ENCODE data around the gene ADGRV1.

Gene ADGRV1

DNA sequence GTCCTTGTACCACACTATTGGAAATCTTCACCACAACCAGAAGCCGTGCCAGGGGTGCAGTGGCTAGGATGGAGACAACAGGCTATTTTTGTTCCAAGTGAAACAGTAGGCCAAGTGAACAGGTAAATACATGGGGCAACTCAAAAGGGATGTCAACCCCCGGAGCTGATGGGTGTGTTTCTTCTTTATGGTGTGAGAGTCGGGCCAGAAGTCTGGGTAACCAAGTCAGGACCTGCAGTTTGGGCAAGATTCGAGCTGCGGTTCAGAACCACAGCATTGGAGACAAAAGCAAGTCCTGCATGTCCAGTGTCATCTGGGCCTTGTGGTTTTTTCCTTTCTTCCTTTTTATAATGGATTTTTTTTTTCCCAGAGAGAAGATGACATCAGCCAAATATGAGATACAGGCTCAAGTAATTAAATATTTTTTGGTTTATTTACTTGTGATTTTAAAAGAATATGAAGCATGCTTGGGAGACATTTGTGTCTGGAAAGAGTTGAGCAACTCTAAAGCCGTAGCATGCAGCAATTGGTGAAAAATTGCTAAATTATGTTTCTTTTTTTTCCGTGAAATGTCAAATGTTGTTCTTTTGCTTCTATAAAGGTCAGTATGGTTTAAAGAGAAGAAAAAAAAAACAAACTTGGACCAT is 562.9 kb downstream of the ADGRV1 start:
- no peak for DNase-seq

DNA sequence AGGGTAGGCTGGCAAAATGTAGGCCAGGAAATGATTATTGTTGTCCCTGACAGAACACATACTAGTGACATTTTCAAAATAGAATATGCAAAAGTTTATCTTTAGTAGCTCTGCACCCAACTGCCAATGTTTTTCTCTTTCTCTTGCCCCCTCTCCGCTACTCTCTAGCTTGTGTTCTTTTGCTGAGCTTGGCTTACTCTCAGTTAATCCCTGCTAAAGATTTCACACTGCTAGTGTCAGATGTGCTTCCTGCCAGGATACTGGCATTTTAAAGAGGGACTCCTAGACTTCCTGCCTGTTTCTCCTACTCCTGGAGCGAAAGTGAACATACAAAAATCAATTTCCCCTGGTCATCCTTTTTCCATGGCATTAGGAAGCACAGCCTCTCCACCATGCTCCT is 564.1 kb downstream of the ADGRV1 start:
- DNase-seq = no peak

DNA sequence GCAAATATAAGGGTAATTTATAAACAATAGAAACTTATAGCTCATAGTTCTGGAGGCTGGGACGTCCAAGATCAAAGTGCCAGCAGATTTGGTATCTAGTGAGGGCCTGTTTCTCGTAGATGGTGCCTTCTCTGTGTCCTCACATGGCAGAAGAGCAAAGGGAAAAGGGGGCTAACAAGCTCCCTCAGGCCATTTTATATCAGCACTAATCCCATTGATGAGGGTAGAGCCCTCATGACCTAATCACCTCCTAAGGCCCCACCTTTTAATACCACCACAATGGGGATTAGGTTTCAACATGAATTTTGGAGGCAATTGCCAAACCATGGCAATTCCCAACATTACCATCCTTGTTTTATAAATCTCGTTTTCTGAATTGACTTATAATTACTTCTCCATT is 564.7 kb downstream of the ADGRV1 start:
- no peak for DNase-seq

DNA sequence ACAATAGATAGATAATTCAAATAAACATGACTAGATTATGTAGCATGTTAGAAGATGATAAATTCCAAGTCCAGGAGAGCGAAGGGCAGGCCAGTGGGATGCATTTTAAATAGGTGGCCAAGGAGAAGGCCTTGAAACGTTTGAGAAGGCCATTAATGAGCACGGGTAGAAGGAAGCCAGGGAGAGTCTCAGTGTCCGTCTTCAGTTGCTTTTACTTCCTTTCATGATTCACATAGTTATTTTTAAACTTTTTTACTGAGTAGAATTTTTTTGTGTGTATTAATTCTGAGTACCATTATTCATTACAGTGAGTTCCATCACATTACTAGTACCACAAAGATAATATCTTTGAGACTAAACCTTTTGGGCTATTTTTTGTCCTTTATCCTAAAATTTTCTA is 565.3 kb downstream of the ADGRV1 start:
- DNase-seq = no peak

DNA sequence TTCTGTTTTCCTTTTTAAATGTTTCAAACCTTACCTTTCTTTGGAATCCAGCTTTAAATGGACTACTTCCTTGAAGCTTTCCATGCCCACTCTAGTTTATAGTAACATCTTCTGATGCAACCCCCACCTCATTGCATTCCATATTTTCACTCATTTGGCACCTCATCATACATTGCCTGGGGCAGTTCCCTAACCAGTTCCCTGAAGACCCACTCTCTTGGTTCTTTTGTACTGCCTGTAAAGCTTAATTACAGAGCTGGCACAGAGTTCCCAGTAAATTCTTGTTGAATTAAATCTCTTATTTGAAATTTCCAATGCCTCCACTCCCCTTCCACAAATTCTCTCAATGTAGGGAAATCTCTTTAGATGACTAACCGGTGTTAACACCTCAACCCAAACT is 567.3 kb downstream of the ADGRV1 start:
- DNase-seq = no peak

DNA sequence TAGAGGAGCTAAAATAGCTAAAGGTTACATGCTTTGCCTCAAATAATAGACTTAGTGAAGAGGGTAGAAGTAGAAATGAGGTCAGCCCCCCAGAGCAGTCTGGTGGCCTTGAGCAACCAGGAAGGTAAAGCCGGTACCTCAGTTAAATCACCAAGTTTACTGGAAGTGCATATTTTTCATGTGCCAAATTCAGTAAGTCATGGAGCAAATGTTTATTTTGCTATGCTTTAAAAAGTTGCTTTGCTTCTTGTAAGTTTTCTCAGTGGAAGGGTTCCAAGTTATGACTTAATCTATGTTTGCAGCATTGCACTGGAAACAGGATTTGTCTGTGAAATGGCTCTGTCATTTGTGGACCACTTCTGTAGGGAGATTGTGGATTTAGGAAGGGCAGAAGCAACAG is 567.9 kb downstream of the ADGRV1 start:
- no peak for DNase-seq

DNA sequence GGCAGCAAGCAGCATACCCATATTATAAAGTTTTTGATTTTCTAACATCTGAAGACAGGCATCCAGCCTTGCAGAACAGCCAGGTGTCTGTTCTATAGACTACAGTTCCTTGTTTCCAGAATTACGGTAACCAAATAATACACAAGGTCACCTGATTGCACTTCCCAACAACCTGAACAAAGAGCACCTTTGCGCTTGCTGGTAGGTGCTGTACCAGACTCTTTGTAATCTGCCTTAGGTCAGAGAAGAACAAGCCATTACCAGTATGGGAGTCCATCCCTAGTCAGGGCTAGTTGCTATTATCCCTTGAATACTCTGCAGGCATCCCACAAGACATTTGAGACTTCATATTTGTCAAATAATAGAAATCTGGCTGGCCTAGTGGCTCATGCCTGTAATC is 568.3 kb downstream of the ADGRV1 start:
- DNase-seq = no peak

DNA sequence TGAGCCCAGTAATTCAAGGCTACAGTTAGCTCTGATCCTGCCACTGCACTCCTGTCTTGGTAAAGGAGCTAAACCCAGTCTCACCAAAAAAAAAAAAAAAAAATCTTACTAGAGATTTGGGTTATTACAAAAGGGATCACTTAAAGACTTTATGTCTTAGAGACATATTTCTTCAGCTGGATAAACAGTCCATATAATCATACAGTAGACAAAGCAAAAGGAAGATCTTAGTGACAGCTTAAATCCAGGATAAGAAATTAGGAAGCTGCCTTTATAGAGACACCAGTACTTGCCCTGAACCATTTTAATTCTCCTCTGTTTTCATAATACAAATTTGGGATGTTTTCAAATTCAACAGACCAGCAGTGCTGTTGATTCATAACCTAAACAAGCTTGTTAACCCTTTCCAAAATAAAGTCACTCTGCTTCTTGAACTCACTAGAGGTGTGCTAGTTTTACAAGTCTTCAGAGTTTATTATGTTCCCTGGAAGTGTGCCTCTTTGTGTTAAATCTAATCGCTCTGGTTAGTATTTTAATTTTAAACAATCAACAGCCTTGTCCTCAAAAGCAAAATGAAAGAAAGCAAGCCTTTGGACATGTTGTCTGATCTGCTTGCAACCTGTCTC is 569.0 kb downstream of the ADGRV1 start:
- DNase-seq = no peak

DNA sequence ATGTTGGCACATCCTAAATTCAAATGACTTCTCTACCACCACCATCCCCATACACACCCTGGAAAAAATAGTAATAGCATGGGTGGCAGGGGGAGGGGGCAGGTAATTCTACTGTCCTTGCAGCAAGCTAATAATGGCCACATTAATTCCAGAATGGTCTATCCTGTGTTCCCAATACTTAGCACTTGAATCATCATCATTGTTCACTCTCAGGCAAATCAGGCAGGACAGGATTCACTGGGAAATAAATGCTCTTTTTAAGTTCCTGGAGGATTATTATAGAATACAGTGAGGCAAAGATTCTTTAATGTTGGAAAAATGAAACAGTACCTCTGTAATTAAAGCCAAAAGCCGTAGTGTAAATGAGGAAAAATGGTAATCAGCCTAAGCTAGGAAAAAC is 570.0 kb downstream of the ADGRV1 start:
- DNase-seq = no peak

DNA sequence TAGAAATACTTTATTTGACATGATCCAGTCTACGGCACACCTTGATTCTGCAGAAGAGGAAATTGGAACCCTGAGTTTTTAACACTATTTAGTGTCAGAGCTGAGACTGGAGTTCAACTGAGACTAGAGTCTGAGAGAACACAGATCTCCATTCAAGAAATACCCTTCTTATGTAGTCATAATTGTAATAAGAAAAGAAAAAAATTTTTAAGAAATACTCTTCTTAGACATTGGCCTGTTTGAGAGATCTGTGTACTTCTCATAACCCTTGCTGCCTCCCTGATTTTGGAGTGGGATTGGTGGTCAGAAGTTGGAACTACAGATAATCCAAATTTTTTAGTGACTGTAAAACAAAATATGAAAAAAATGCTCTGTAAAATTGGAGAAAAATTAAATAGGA is 571.2 kb downstream of the ADGRV1 start:
- no peak for DNase-seq

DNA sequence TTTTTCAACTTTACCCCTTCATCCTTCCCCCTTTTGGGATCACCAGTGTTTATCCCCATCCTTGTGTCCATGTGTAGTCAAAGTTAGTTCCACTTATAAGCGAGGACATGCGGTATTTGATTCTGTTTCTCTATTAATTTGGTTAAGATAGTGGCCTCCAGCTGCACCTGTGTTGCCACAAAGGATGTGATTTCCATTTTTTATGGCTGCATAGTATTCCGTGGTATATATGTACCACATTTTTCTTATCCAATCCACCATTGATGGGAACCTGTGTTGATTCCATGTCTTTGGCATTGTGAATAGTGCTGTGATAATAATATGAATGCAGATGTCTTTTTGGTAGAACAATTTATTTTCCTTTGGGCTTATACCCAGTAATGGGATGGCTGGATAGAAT is 572.2 kb downstream of the ADGRV1 start:
- DNase-seq = no peak

DNA sequence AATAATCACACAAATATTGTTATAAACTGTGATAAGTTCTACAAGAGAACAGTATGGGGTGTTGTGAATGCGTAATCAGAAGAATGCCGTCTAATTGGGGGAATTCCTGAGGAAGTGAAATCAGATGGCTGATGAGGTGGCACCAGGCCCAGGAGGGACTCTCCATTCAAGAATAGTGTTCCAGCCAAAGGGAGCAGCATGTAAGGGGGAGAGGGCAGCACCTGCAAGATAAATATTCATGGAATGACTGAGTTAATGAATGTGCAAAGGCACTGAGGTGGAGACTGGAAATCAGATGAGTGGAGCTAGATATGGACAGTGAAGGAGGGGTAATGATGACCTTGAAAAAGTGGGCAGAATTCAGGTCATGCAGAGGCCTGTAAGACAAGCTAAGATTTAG is 574.0 kb downstream of the ADGRV1 start:
- DNase-seq = no peak

DNA sequence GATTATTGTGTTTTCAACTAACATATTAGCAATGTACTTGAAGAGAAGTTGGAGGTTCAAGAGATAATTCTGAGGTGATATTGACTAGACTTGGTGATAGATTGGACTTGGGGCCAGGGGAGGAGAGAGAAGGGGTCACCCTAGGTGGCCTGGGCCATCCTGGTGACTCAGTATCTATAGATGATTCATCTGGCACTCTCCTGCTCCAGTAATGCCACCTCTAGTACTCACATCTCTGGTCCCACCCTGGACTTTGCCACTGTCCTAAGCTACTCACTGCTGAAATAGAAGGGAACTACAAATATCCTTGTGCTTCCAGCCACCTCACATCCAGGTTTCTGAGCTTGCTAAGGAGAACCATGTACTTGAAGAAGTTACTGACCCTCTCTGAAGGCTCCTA is 574.6 kb downstream of the ADGRV1 start:
- DNase-seq = no peak

DNA sequence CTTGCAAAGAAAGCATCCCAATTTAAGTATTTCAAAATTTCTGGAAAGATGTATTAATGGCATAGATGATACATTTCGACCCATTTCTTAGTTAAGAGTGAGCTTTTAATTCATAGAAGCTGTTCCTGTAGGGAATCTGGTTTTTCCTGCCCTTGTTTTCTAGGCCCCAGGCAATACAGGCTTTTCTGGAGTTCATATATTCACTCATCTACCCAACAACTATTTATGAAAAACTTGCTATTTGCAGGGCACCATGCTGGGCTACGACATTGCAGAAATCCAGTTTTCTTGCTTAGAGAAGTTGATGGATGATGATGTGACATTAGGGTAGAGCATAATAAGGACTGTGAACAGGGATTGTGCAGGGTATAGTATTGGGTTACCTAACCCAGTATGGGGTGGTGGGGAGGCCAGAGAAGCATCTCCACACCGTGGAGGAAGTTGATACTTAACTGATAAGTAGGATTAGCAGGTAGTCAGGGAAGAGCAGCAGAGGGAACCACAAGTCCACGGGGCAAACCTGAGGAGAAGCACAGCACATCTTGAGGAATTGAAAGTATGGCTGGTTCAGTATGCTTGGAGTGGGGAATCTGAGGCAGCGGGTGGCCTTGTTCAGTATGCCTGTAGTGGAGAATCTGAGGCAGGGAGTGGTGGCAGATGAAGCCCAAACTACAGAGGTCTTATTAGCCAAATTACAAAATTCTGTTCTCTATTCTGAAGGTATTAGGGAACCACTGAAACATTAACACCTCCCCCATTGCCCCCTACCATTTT is 577.1 kb downstream of the ADGRV1 start:
- DNase-seq = no peak

DNA sequence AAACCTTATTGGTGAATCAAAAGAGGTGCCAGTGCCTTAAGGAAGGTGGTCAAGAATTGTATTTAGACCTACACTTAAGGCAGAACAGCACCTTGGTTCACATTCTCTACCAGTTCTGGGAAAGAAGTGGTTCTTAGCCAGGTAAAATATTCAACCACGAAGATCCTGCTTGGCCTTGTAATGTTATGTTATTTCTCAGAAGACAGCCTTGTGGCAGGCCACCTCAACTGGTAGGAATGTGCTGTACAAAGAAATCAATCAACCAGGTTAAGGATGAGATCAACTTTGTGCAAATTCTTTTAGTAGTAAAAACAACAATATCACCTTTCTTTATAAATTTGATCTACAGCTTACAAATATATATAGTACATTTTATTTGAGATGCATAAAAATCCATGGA is 577.7 kb downstream of the ADGRV1 start:
- DNase-seq = no peak

DNA sequence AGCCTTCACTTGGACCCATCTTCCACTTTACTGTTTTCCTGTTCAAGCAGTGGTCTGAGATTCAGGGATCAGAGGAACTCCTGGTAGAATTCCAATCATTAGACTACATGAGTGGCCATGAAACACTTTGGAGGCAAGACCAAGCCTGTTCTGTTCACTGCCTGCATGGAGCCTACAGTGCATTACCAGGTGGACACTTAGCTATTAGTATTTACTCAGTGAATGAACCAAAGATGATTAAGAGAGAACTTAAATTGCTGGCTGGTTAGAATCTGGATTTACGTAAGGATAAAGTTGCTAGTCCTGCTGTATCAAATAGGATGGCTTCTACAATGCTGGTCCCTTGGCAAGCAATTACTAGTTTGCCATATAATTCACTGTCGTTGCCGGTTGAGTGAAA is 579.0 kb downstream of the ADGRV1 start:
- no peak for DNase-seq

DNA sequence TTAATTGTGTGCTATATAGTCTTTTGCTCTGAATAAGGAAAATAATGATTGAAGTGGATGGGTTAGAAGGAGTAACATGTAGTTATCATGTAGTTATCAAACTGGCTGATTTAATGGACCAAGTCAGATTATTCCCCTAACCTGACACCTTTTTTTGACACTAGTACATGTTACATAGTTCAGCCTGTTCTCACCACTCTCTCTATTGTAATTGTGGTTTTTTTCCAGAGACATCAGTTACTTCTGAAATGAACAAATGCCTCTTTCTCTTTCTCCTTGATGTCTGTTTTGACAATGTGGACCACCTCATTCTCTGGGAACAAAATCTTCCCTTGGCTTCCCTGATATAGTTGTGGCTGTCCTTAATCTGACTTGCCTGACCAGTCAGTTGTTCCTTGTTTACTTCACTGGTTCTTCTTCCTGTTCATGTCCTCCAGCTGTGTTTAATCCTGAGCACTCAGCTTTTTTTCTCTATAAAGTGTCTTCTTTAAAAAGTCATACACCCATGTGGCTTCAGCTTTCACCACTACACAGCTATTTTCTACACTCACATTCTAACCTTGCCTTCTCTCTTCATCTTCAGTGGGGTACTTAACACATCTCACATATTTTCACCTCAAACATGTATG is 581.1 kb downstream of the ADGRV1 start:
- no peak for DNase-seq

DNA sequence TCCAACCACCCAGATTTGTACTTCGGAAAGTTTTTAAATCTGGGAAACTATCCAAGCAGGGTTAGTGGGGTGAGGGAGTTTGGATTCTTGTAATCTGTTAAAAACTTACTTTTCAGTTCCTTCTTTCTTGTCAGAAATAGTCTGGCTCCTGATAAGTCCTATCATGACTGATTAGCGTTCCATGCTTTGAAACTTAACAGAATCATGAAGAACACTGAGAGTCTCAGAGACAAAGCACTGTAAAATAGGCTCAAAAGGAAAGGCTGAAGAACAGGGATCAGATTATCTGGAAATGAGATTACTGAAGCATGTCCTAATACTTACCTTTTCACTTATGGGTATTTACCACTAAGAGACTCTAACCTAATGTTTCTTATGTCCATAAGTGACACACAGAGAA is 582.1 kb downstream of the ADGRV1 start:
- no peak for DNase-seq

DNA sequence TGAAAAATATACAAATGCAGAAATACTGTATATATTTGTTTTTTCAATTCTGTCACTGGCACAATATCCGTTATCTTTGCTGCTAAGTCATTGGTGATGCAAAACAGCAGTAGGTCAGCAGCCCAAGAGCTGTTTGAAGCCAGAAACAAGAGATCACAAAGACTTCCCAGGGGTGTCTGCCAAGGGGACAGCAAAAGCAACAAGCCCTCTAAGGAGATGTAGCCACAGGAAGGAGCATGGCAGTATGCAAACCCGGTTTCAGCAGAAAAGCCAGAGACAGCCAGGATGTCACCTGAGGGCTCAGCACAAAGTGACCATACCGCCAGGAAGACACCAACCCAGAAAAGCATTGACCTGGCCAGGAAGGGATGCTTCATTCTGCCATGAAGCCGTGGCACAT is 583.0 kb downstream of the ADGRV1 start:
- DNase-seq = no peak

DNA sequence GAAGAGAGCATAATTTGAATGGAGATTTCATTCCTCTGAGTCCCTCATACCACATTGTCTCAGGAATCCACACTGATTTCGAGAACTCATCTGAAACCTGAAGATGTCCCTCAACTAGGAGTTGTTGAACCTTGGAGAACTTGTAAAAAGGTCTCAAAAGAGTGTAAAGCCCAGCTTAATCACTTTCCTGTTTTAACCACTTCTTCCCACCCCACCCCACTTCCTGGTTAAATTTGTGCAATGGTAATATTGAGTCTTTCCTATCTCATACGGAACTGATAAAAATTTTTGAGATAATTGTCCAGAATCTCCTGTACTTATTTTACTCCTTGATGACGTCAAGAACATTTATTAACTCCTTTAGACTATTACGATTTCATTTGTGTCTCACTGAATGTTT is 583.8 kb downstream of the ADGRV1 start:
- no peak for DNase-seq

DNA sequence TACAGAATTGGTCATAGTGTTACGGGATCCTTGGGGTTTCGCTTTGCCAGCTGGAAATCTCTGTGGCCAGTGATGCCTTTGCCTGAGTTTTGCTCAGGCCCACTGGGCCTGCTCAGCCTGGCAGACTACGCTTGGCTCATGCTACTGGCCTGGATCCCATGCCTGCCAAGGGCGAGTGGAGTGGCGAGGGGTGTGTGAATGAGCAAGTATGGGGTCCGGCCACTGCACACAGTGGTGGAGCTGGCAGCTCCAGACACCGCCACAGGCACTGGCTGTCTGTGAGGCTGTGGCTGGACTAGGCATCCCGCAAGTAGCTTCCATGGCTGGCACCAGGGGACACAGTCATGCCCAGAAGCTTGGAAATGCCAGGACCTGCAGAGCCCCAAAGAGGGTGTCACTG is 584.2 kb downstream of the ADGRV1 start:
- no peak for DNase-seq

DNA sequence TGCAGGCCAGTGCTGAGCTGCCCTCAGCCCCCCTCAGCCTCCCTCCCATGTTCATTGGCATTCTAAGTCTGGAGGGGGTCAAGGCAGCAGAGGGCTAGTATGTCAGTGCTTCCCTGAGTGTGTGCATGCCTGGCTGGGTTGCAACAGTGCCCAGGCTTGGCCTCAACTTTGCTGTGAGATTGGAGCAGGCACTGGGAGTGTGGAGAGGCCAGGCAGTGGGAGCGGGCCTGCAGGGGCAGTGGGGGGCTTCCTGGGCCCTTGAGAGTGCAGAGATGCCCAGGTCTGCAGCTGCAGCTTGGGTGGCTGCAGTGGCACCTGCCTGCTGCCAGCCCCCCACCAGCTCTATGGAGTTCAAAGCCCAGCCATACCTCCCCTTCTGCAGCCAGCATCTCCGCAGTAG is 585.2 kb downstream of the ADGRV1 start:
- DNase-seq = no peak

DNA sequence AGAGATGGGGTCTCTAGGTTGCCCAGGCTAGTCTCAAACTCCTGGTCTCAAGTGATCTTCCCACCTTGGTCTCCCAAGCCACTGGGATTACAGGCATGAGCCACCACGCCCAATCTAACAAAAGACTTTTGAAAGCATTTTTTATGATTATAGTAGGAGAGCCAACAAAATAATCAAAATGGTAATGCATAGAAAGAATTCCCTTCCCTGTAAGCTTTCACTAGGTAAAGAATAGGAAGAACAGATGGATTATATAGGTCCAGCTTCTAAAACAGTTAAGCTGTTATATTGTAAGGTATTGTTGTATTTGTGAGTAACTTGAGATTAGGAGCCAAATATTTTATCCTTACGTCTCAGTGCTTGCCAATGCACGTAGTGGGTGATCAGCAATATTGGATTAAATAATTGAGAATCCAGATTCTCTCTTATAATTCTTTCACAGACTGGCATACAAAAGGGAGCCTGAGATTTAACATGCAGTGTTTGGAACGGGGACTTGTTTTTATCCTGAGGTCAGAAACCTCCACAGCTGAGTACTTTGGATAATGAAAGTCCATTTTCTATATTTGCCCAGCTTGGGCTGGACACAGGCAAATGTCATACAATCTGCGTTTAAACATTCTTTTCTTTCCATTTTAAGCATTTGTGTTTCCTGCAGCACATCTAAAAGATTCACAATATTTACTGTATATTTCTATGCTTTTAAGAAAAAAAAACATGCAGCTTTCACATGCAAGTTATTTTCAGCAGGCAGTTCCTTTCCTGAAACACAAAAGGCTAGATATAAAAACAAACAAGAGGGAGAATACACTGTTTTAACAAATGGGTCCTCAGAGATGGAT is 586.1 kb downstream of the ADGRV1 start:
- no peak for DNase-seq

Data from effector CD4-positive, alpha-beta T cell (primary cell).